SW 1271 (cell line): ENCODE results near the gene CYP4F12.

ENCODE experiments used
- DNase-seq, 2 experiments: peaks; one replicate each; lab custom pipeline; 2025; lab: John Stamatoyannopoulos, UW

Gene CYP4F12

GRCh38 chr19:15672580-15673175 lies at the start of gene CYP4F12:
TSS of gene CYP4F12 (plus strand) at chr19:15673087. CDS start at chr19:15673530, 443 bp downstream.
- DNase-seq, result peak in 1 of 2 experiments; percentile 15

- no peak for DNase-seq
These were observed 49.1 kb upstream of the CYP4F12 start for GRCh38 chr19:15623711-15624318.

- no peak for DNase-seq
These were observed 44.5 kb upstream of the CYP4F12 start for GRCh38 chr19:15628236-15629002.

GRCh38 chr19:15629003-15629880 lies 43.6 kb upstream of the CYP4F12 start:
- DNase-seq, result peak in 1 of 2 experiments; percentile 63

- DNase-seq, result peak in 1 of 2 experiments; percentile 3
These were observed 41.1 kb upstream of the CYP4F12 start for GRCh38 chr19:15631817-15632216.

GRCh38 chr19:15633082-15633835 lies 39.6 kb upstream of the CYP4F12 start:
- DNase-seq, result no peak

- no peak for DNase-seq
These were observed 38.8 kb upstream of the CYP4F12 start for GRCh38 chr19:15634105-15634504.

- DNase-seq, result no peak
These were observed 37.7 kb upstream of the CYP4F12 start for GRCh38 chr19:15635016-15635805.

DNA sequence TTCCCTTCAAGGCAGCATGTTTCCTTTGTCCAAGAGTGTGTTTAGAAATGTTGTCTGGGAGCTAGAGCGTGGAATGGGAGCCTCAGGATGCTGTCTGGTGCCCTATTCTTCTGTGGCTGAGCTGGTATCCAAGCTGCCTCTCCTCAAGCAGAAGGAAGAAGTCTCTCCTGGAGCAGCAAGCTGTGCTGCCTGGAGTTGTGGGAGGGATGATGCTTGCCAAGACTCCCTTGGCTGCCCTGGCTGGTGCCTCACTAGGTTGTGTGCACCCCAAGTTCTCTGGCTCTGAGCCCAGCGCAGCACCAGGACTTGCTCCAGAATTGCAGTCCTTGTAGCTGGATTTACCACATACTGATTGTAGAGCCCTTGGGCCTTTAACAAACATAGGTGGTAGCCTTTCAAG lies 36.9 kb upstream of the CYP4F12 start:
- no peak for DNase-seq

GRCh38 chr19:15639596-15639995 lies 33.3 kb upstream of the CYP4F12 start:
- no peak for DNase-seq

DNA sequence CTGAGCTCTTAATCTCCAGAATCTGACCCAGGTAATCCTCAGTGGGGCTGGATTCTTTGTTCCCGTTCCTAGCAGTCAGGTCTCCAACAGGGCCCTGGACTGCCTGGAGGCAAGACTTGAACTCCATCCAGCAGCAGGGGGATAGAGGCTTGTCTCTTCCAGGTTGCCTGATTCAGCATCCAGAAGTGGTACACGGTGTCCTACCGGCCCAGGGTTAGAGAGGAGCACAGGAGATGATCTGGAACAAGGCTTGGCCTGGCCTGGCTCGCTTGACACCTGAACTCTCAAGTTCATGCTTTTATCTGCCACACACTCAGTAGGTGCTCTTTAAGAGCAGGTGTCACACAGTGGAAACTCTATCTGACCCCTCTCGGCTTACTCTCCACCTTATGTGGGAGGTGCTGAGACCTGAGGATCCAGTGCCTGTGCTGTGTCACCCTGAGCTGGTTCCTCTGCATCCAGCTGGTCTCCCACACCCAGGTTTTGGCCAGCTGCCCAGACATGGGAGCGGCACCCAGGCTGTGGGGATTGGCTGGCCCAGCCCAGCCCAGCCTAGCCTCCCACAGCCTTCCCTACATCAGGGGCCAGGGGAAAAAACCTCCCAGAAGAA lies 32.5 kb upstream of the CYP4F12 start, which contains the start of gene CYP4F3:
CYP4F3 (plus strand) TSS at position 604 of the 610 bp plus-strand sequence. CDS start 519 bp downstream, outside the sequence.
- DNase-seq, result no peak

GRCh38 chr19:15640904-15641597 lies 31.8 kb upstream of the CYP4F12 start:
- no peak for DNase-seq

GRCh38 chr19:15641901-15642491 lies 30.9 kb upstream of the CYP4F12 start:
- no peak for DNase-seq

DNA sequence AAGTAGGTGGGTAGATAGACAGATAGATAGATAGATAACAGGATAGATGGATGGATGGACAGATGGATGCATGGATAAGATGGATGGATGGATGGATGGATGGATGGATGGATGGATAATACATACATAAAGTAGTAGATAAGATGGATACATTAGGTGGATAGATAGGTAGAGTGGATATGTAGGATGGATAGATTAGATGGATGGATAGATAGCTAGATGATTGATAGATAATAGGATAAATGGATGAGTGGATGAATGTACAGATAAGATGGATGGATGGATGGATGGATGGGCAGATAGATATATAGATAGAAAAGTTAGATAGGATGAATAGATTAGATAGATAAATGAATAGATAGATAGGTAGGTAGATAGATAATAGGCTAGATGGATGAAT lies 30.1 kb upstream of the CYP4F12 start:
- no peak for DNase-seq

DNA sequence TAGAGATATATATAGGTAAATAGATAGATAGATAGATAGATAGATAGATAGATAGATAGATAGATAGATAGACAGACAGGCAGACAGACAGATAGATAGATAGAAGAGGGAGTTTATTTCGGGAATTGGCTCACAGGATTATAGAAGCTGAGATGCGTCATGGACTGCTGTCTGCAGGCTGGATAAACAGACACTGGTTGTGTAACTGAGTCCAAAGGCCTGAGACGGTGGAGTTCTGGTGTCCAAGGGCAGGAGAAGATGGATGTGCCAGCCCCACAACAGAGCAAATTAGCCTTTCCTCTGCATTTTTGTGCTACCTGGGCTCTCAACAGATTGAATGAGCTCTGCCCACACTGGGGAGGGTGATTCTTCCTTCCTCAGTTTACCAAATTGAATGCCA lies 29.5 kb upstream of the CYP4F12 start:
- no peak for DNase-seq

DNA sequence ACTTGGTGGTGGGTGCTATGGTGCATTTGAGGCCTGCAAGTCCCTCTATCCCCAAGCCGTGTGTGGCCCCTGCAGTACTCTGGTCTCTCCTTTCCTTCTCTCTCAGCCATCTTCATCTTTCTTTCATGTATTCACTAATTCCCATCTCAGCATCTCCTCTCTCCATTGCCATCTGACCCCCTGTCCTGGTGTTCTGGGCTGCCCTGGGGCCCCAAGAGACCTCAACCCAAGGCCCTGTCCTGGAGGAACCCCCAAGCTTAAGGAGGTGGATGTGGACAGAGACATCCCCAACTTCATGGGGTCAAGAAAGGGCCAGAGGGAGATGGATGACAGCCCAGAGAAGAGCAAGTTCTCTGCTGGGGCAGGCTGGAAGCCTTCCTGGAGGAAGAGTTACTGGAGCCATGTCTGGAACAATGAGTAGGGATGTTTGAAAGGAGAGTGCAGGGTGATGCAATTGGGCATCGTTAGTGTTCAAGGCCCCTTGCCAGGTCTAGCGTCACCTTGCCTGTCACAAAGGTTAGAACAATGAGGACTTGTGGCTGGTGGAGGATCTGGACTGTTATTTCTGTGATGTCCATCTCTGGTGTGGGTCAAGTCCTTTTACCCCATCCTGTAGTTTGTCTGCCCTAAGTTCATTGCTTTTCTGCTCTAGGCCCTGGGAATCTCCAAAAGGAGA lies 28.7 kb upstream of the CYP4F12 start:
- DNase-seq, result no peak

DNA sequence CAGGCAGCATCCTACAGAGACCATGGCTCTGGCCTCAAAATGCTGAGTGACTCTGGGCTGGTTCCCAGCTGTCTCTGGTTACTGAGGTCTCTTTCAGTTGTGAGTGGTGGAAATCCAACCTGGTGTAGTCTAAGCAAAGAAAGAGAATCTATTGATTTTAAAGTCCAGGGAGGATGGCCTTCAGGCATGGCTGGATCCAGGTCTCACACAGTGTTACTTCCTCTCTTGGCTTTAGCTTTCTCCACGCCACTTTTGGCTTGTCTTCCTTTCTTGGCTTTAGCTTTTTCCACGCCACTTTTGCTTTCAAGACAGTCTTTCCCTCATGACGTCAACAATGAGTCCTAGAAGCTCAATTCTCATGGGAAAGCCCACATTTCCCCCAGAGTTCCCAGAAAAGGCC lies 28.1 kb upstream of the CYP4F12 start:
- DNase-seq, result no peak

DNA sequence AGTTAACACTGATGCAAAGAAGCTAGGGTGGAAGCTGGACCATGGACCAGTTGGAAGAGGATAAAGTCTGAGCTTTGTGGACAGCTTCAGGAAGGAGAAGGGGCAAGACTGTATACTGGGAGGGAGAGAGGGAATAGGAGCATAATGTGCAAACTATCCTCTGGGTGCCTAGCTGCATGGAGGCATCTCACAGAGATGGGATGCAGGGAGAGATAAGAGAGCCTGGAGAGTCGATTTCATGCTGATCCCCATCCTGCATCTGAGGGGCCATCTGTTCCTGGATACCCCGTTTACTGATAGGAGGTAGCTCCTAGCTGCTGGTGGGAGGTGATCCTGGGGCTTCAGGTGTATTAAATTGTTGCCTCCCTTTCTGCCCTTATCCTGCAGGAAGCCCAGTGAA lies 23.4 kb upstream of the CYP4F12 start:
- DNase-seq, result no peak
